H9 (cell line): ENCODE results near the gene LAMA5. TPM values are rescaled to one million over a fixed set of nuclear protein-coding genes. Genes with fewer than 3 reads are reported as not detected.
A peak's percentile ranks its signal among the peaks of the same experiment; 100 is the strongest.

ENCODE experiments used
- DNase-seq: peaks from one replicate; pipeline ENCODE4 v3.0.0-alpha.2; 2017
- H2AFZ ChIP-seq: one replicate; pipeline ENCODE4 v1.6.1; 2013; ENCODE audit warnings: mild to moderate bottlenecking, low read length, control low read depth, moderate library complexity
- H2AK5ac ChIP-seq: 2 replicates; pipeline ENCODE4 v1.6.1; 2013; ENCODE audit warnings: low read length, control low read depth, mixed read lengths; ENCODE audit not compliant: insufficient read length
- H2BK120ac ChIP-seq: one replicate; pipeline ENCODE4 v1.6.1; 2013; ENCODE audit warnings: low read depth, mild to moderate bottlenecking, low read length, control low read depth, inconsistent platforms; ENCODE audit not compliant: poor library complexity, severe bottlenecking
- H2BK12ac ChIP-seq: 2 replicates; pipeline ENCODE4 v1.6.1; 2013; ENCODE audit warnings: low read length, control low read depth, mixed read lengths, low read depth; ENCODE audit not compliant: insufficient read length
- H2BK15ac ChIP-seq: 2 replicates; pipeline ENCODE4 v1.6.1; 2013; ENCODE audit warnings: low read depth, low read length, control low read depth
- H2BK20ac ChIP-seq: one replicate; pipeline ENCODE4 v1.6.1; 2013; ENCODE audit warnings: low read depth, mild to moderate bottlenecking, low read length, control low read depth, inconsistent platforms; ENCODE audit not compliant: poor library complexity, severe bottlenecking
- H2BK5ac ChIP-seq: 2 replicates; pipeline ENCODE4 v1.6.1; 2013; ENCODE audit warnings: low read length, control low read depth, mixed read lengths; ENCODE audit not compliant: insufficient read length
- H3K14ac ChIP-seq: 2 replicates; pipeline ENCODE4 v1.6.1; 2013; ENCODE audit warnings: low read length, control low read depth; ENCODE audit not compliant: insufficient read depth
- H3K18ac ChIP-seq: 2 replicates; pipeline ENCODE4 v1.6.1; 2013; ENCODE audit warnings: low read depth, mild to moderate bottlenecking, mixed read lengths, low read length, control low read depth; ENCODE audit not compliant: insufficient read length
- H3K23ac ChIP-seq: 2 replicates; pipeline ENCODE4 v1.6.1; 2013; ENCODE audit warnings: low read length, control low read depth, mixed read lengths, low read depth; ENCODE audit not compliant: insufficient read length
- H3K23me2 ChIP-seq: 2 replicates; pipeline ENCODE4 v1.6.1; 2013; ENCODE audit warnings: low read depth, mild to moderate bottlenecking, mixed read lengths, low read length, control low read depth; ENCODE audit not compliant: insufficient read length, poor library complexity, severe bottlenecking
- H3K27ac ChIP-seq: 2 replicates; pipeline ENCODE4 v1.5.1; 2013; ENCODE audit warnings: low read length, control low read depth, mixed read lengths, low read depth; ENCODE audit not compliant: insufficient read length
- H3K27me3 ChIP-seq: 2 replicates; pipeline ENCODE4 v1.6.1; 2013; ENCODE audit warnings: low read length, control low read depth, inconsistent platforms; ENCODE audit not compliant: insufficient read depth
- H3K4ac ChIP-seq: 2 replicates; pipeline ENCODE4 v1.6.1; 2013; ENCODE audit warnings: low read depth, mild to moderate bottlenecking, control low read depth, inconsistent platforms, low read length, moderate library complexity
- H3K4me1 ChIP-seq: 2 replicates; pipeline ENCODE4 v1.6.1; 2013; ENCODE audit warnings: low read length, control low read depth, inconsistent platforms; ENCODE audit not compliant: insufficient read depth
- H3K4me2 ChIP-seq: 2 replicates; pipeline ENCODE4 v1.6.1; 2013; ENCODE audit warnings: low read length, control low read depth, mixed read lengths; ENCODE audit not compliant: insufficient read length, insufficient read depth
- H3K56ac ChIP-seq: 2 replicates; pipeline ENCODE4 v1.6.1; 2013; ENCODE audit warnings: low read depth, mild to moderate bottlenecking, mixed read lengths, low read length, control low read depth; ENCODE audit not compliant: insufficient read length
- H3K79me1 ChIP-seq: 2 replicates; pipeline ENCODE4 v1.6.1; 2013; ENCODE audit warnings: low read depth, mild to moderate bottlenecking, moderate library complexity, low read length, control low read depth, inconsistent platforms; ENCODE audit not compliant: insufficient read depth, poor library complexity, severe bottlenecking
- H3K79me2 ChIP-seq: 2 replicates; pipeline ENCODE4 v1.6.1; 2013; ENCODE audit warnings: low read length, control low read depth, inconsistent platforms; ENCODE audit not compliant: insufficient read depth
- H3K9ac ChIP-seq: 2 replicates; pipeline ENCODE4 v1.6.1; 2013; ENCODE audit warnings: low read length, control low read depth, mixed read lengths; ENCODE audit not compliant: insufficient read length; ENCODE audit errors: extremely low read depth
- H3K9me3 ChIP-seq: one replicate; pipeline ENCODE4 v1.6.1; 2013; ENCODE audit warnings: low read depth, low read length, inconsistent platforms; ENCODE audit not compliant: control insufficient read depth
- H3T11ph ChIP-seq: one replicate; pipeline ENCODE4 v1.6.1; 2013; ENCODE audit warnings: mild to moderate bottlenecking, low read length, control low read depth, inconsistent platforms
- H4K20me1 ChIP-seq: one replicate; pipeline ENCODE4 v1.6.1; 2013; ENCODE audit not compliant: control insufficient read depth, insufficient read length, insufficient read depth
- H4K5ac ChIP-seq: 2 replicates; pipeline ENCODE4 v1.6.1; 2013; ENCODE audit warnings: low read depth, mild to moderate bottlenecking, mixed read lengths, low read length, control low read depth; ENCODE audit not compliant: insufficient read length
- H4K8ac ChIP-seq: replicated peaks from 2 replicates; pipeline ENCODE4 v1.6.1; 2013; ENCODE audit warnings: low read length, control low read depth, mixed read lengths, low read depth; ENCODE audit not compliant: insufficient read length
- H4K91ac ChIP-seq: 2 replicates; pipeline ENCODE4 v1.6.1; 2013; ENCODE audit warnings: low read depth, mild to moderate bottlenecking, moderate library complexity, mixed read lengths, low read length, control low read depth; ENCODE audit not compliant: insufficient read length
- H3K27ac Mint-ChIP-seq, 3 experiments: 2 replicates in 2 of 3; 3 replicates in 1 of 3; pipeline ENCODE4 v1.8.0; 2020 to 2021; ENCODE audit warnings: mixed read lengths in 3 of 3, mild to moderate bottlenecking in 1 of 3, moderate library complexity in 1 of 3
- H3K27me3 Mint-ChIP-seq: 2 replicates; pipeline ENCODE4 v1.8.0; 2021; ENCODE audit warnings: low read depth, mild to moderate bottlenecking, moderate library complexity, mixed read lengths
- H3K36me3 Mint-ChIP-seq, 3 experiments: 2 replicates in 2 of 3; 3 replicates in 1 of 3; pipeline ENCODE4 v1.8.0; 2020 to 2021; ENCODE audit warnings: low read depth in 3 of 3, mixed read lengths in 3 of 3; ENCODE audit not compliant: insufficient read depth in 1 of 3
- H3K4me1 Mint-ChIP-seq, 2 experiments: 2 replicates each; pipeline ENCODE4 v1.8.0; 2020; ENCODE audit warnings: mixed read lengths in 2 of 2
- H3K4me3 Mint-ChIP-seq, 2 experiments: 2 replicates in 1 of 2; 3 replicates in 1 of 2; pipeline ENCODE4 v1.8.0; 2020 to 2021; ENCODE audit warnings: mild to moderate bottlenecking in 2 of 2, mixed read lengths in 2 of 2, moderate library complexity in 1 of 2
- H3K9me3 Mint-ChIP-seq, 2 experiments: 2 replicates in 1 of 2; 3 replicates in 1 of 2; pipeline ENCODE4 v1.8.0; 2020; ENCODE audit warnings: mild to moderate bottlenecking in 2 of 2, mixed read lengths in 2 of 2, moderate library complexity in 1 of 2
- WGBS: extraction: QIAGEN DNeasy Blood & Tissue Kit; methylation state at CpG from one replicate; pipeline ENCODE4 v1.1.7; 2013; ENCODE audit warnings: missing lambda C conversion rate, low lambda C conversion rate, mixed read lengths; ENCODE audit not compliant: insufficient read length; ENCODE audit errors: extremely low coverage; 5-methylcytosine and 5-hydroxymethylcytosine counted together
- total RNA-seq: library from RNA; stranded (reverse); gene quantifications from 2 replicates; pipeline ENCODE4 v1.2.1, GENCODE V29; 2021
- TF ChIP-seq, protein P1 (sequence below): fragments of 200-600 bp; sonication (generic); conservative IDR thresholded peaks from 3 replicates; pipeline ENCODE4 v1.8.0; 2021; ENCODE audit warnings: antibody characterized with exemption, mild to moderate bottlenecking

Gene LAMA5
- total RNA-seq, 1 experiment from 2014 or later = 200 TPM

DNA sequence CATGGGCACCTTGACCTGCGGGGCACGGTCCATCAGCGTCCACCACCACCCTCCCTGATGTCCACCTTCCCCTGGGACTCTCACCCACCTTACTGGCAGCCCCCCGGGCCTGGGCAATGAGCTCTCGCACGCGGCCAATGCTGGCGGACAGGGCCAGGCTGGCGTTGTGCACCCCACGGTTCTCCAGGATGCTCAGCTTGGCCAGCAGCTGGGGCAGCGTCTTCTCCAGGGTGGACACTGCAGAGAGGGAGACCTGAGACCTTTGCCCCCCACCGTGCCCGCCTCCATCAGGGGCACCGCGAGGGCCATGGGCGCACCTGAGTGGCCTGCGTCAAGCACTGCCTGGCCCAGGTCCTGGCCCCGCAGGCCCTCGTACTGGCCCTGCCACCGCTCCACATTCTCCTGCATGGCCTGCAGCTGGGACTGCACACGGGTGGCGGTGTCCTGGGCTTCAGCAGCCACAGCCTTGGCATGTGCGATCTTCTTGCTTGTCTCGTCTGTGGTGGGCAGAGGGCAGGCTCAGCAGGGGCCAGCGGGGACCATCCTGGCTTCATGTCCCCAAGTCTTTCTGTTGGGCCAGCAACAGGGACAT lies 52.3 kb downstream of the LAMA5 start:
- peaks cover 3 to 21% of the 10 kb centered on the region in 2 experiments; a peak in 3 of 5 replicates for H3K9me3 Mint-ChIP-seq
- H3K27me3 Mint-ChIP-seq = no peaks in the 10 kb centered on the region
- H4K5ac ChIP-seq = no peak overlapping the region
- no peak overlapping the region for H2BK120ac ChIP-seq
- WGBS = no CpG with 5 or more reads among the region's 25 CpGs
- H2AFZ ChIP-seq = no peak overlapping the region
- TF ChIP-seq, protein P1, sequence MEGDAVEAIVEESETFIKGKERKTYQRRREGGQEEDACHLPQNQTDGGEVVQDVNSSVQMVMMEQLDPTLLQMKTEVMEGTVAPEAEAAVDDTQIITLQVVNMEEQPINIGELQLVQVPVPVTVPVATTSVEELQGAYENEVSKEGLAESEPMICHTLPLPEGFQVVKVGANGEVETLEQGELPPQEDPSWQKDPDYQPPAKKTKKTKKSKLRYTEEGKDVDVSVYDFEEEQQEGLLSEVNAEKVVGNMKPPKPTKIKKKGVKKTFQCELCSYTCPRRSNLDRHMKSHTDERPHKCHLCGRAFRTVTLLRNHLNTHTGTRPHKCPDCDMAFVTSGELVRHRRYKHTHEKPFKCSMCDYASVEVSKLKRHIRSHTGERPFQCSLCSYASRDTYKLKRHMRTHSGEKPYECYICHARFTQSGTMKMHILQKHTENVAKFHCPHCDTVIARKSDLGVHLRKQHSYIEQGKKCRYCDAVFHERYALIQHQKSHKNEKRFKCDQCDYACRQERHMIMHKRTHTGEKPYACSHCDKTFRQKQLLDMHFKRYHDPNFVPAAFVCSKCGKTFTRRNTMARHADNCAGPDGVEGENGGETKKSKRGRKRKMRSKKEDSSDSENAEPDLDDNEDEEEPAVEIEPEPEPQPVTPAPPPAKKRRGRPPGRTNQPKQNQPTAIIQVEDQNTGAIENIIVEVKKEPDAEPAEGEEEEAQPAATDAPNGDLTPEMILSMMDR = no peak
- H3K9me3 ChIP-seq = no peaks in the 10 kb centered on the region
- H3K27ac ChIP-seq = no peak overlapping the region
- no peaks in the 10 kb centered on the region for H3K79me2 ChIP-seq
- H3K4me2 ChIP-seq = no peak overlapping the region
- no peaks in the 10 kb centered on the region for H3K23me2 ChIP-seq
- H2AK5ac ChIP-seq = no peak overlapping the region
- H2BK15ac ChIP-seq = no peak overlapping the region
- H3K4ac ChIP-seq = no peak overlapping the region
- H3K27ac Mint-ChIP-seq = 0 out of 7 replicates have a peak overlapping the region, but pooled peaks of 1 of the 3 experiments have one; percentile 27
- H3K9ac ChIP-seq = no peak overlapping the region
- no peak overlapping the region for H3K4me3 Mint-ChIP-seq
- no peaks in the 10 kb centered on the region for H3K4me1 ChIP-seq
- no peaks in the 10 kb centered on the region for H3K4me1 Mint-ChIP-seq
- H4K91ac ChIP-seq = no peak overlapping the region
- no peak overlapping the region for H2BK20ac ChIP-seq
- no peaks in the 10 kb centered on the region for H3K27me3 ChIP-seq
- H3K79me1 ChIP-seq = no peaks in the 10 kb centered on the region
- H2BK5ac ChIP-seq = no peak overlapping the region
- H3K14ac ChIP-seq = no peak overlapping the region
- H3T11ph ChIP-seq = no peak overlapping the region
- no peak overlapping the region for H3K56ac ChIP-seq
- H2BK12ac ChIP-seq = no peak overlapping the region
- H4K8ac ChIP-seq = no peak overlapping the region
- peaks cover 21 to 69% (median 62%) of the 10 kb centered on the region in 3 experiments for H3K36me3 Mint-ChIP-seq
- no peak overlapping the region for H3K23ac ChIP-seq
- DNase-seq = no peak
- no peaks in the 10 kb centered on the region for H4K20me1 ChIP-seq
- no peak overlapping the region for H3K18ac ChIP-seq
